ENCODE measurements around the gene TSPAN17.

DNA sequence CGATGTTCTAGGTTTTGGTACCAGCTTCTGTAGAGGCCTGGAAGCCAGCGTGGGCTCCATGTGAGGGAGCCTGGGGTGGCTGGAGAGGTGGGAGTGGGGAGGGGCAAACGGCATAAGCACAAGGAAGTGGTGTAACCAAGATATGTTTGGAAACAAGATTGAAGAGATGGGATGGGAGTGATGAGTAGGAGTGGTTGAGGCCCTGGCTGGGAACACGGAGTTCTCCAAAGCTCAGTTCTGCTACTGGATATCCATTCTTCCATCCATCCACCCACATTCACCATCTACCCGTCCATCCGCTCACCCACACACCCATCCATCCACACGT, 12.2 kb downstream of the TSPAN17 start:
- no peak for TF ChIP-seq HDAC2 (IDR thresholded peaks at IDR 0.05)
- TF ChIP-seq POLR2A (IDR thresholded peaks at IDR 0.05; ENCODE audit: low read length): no peak
